ENCODE data around the gene MUCL1. TPM values are rescaled to one million over a fixed set of nuclear protein-coding genes. Genes with fewer than 3 reads are reported as not detected.

The MUCL1 gene
- total and polyA plus RNA-seq, 2 of the 8 experiments (the other 6 are each of a cell fraction or from before 2014, with no cell fraction given), result not detected

DNA sequence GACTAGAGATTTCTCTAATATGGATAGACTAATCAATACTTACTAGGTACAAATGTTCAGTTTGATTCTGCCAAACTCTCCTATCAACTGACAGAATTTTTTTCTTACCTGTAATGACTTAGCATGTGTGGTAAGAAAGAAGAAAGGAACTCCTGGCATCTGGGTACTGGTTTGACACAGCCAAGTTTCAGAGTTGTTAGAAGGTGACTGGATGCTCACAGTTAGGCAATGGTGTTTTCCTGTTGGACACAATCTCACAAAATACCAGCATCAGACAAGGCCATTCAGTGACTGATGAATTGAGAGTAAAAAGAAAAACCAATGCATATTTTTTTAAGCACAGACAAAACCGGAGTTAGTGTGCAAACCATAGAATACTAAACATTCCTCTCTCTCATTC lies 4.2 kb downstream of the MUCL1 start:
- peaks cover 0 to 10% (median 1%) of the 10 kb centered on the region in 4 experiments; a peak in 5 of 7 replicates for H3K27me3 ChIP-seq (replicated peaks in 1 of 4; ENCODE audit: control insufficient read depth in 3 of 4, extremely low read depth in 1 of 4, insufficient read depth in 3 of 4, low read length in 3 of 4)
- H3K56ac ChIP-seq (replicated peaks; ENCODE audit: insufficient read length, low read depth, low read length), result no peak overlapping the region
- no peak overlapping the region for H2BK20ac ChIP-seq (ENCODE audit: low read length)
- no peak for TF ChIP-seq NANOG (IDR thresholded peaks at IDR 0.05; ENCODE audit: insufficient read depth, low read depth, low read length, poor library complexity, severe bottlenecking)
- TF ChIP-seq TAF7 (optimal IDR thresholded peaks at IDR 0.05; ENCODE audit: borderline replicate concordance, low read depth, low read length), result no peak
- TF ChIP-seq BRCA1 (IDR thresholded peaks at IDR 0.05; ENCODE audit: low read depth, low read length), result no peak
- TF ChIP-seq YY1 (IDR thresholded peaks at IDR 0.05; ENCODE audit: low read depth, low read length), result no peak
- TF ChIP-seq, protein P1, sequence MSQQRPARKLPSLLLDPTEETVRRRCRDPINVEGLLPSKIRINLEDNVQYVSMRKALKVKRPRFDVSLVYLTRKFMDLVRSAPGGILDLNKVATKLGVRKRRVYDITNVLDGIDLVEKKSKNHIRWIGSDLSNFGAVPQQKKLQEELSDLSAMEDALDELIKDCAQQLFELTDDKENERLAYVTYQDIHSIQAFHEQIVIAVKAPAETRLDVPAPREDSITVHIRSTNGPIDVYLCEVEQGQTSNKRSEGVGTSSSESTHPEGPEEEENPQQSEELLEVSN (IDR thresholded peaks at IDR 0.05), result no peak
- no peak for TF ChIP-seq EZH2 (IDR thresholded peaks at IDR 0.05; ENCODE audit: low read depth, low read length, severe bottlenecking)
- TF ChIP-seq POLR2AphosphoS5 (IDR thresholded peaks at IDR 0.05; ENCODE audit: low read depth, low read length), result no peak
- TF ChIP-seq CTBP2 (IDR thresholded peaks at IDR 0.05; ENCODE audit: borderline replicate concordance, insufficient read depth, insufficient read length, low read length), result no peak
- H3K18ac ChIP-seq (ENCODE audit: extremely low read depth, low read length), result no peak overlapping the region
- no peaks in the 10 kb centered on the region for H3K36me3 ChIP-seq (ENCODE audit: control insufficient read depth in 2 of 4, insufficient read depth in 4 of 4, low read length in 3 of 4)
- FAIRE-seq (no peak), DNase-seq (ENCODE audit: low read depth in 1 of 2, low spot score in 2 of 2) (no peak)
- no peak overlapping the region for H2BK120ac ChIP-seq (replicated peaks; ENCODE audit: low read depth, low read length)
- H3K4ac ChIP-seq (replicated peaks; ENCODE audit: insufficient read length, low read depth, low read length), result no peak overlapping the region
- H3K79me1 ChIP-seq (ENCODE audit: low read depth, low read length), result no peaks in the 10 kb centered on the region
- no peak overlapping the region for H2BK12ac ChIP-seq (ENCODE audit: low read depth, low read length)
- H4K5ac ChIP-seq (ENCODE audit: insufficient read length, low read depth, low read length), result no peak overlapping the region
- no peak overlapping the region for H3K14ac ChIP-seq (ENCODE audit: insufficient read length)
- H2BK15ac ChIP-seq (ENCODE audit: low read length), result no peak overlapping the region
- H4K91ac ChIP-seq (replicated peaks; ENCODE audit: insufficient read length, low read length), result no peak overlapping the region
- no peak overlapping the region for H2AK5ac ChIP-seq (ENCODE audit: low read depth, low read length)
- H2AFZ ChIP-seq (ENCODE audit: low read length), result no peak overlapping the region
- no peak overlapping the region for H2BK5ac ChIP-seq (ENCODE audit: low read depth, low read length)
- no peaks in the 10 kb centered on the region for H3K9me3 ChIP-seq (ENCODE audit: insufficient read depth in 2 of 2, low read depth in 1 of 2, low read length in 1 of 2)
- WGBS, 2 experiments (ENCODE audit: extremely low coverage in 1 of 2, insufficient coverage in 1 of 2, insufficient read length in 1 of 2, insufficient replicate concordance in 2 of 2, low coverage in 1 of 2, low lambda C conversion rate in 2 of 2, missing lambda C conversion rate in 1 of 2), result 83% methylated on average over 1 of the region's 1 CpG; no CpG with 5 or more reads in 1 of the 2 experiments
- peaks cover 0 to 7% (median 0%) of the 10 kb centered on the region in 4 experiments; a peak in 1 of 7 replicates for H3K4me1 ChIP-seq (replicated peaks in 1 of 4; ENCODE audit: control insufficient read depth in 3 of 4, insufficient read depth in 4 of 4, low read length in 3 of 4)
- no peak overlapping the region for H4K8ac ChIP-seq (ENCODE audit: extremely low read depth, insufficient read depth, low read length)
- H3K9ac ChIP-seq (replicated peaks in 1 of 4; ENCODE audit: extremely low read depth in 1 of 4, low read depth in 3 of 4, low read length in 3 of 4), result no peak overlapping the region
- no peak overlapping the region for H3K27ac ChIP-seq (ENCODE audit: low read depth, low read length)
- no peak overlapping the region for H3K23ac ChIP-seq (ENCODE audit: insufficient read length)
- ChIA-PET POLR2A (ENCODE audit: partially characterized antibody) (no interaction called here), CTCF (ENCODE audit: partially characterized antibody) (interaction anchor here (1.2 to 3.7 kb wide), 3 partner anchors 53 to 100 kb away, joined by 3 to 15 read pairs (median 7); no protein-coding TSS in a partner anchor)
- no peaks in the 10 kb centered on the region; the same call in 1 of the 2 replicates for H3K23me2 ChIP-seq (ENCODE audit: low read depth, low read length)
- H3K4me2 ChIP-seq (ENCODE audit: insufficient read depth in 1 of 2, low read depth in 2 of 2, low read length in 2 of 2), result no peak overlapping the region
- H3K79me2 ChIP-seq (ENCODE audit: control insufficient read depth in 1 of 2, insufficient read depth in 2 of 2, low read length in 2 of 2), result no peaks in the 10 kb centered on the region
- no peak overlapping the region for H3K4me3 ChIP-seq (ENCODE audit: extremely low read depth in 1 of 4, insufficient read depth in 2 of 4, low read depth in 3 of 4, low read length in 4 of 4)
- no peaks in the 10 kb centered on the region for H4K20me1 ChIP-seq (replicated peaks in 1 of 2; ENCODE audit: control insufficient read depth in 1 of 2, insufficient read depth in 2 of 2, low read length in 2 of 2)
